ENCODE data around the gene CELSR1.

GRCh38 chr22:46354176-46354992 is 183.0 kb downstream of the CELSR1 start:
- no peak for TF ChIP-seq CTCF (IDR thresholded peaks at IDR 0.05)
- TF ChIP-seq POLR2A (IDR thresholded peaks at IDR 0.05): no peak

Measured in lower leg skin (tissue), 3 donors.